GM19043 (cell line): ENCODE measurements around the gene NLGN2.
A peak's percentile ranks its signal among the peaks of the same experiment; 100 is the strongest.
"Not testable (repeated sequence)": the region's sequence is repeated elsewhere in the genome, so short reads cannot be mapped to it uniquely, and the experiment has no call there.

Experiments
- ATAC-seq: cut with Tn5 transposase; IDR thresholded peaks from one replicate; pipeline ENCODE4 v1.9.1; 2021; ENCODE audit warnings: low read depth; ENCODE audit not compliant: unreplicated experiment

NLGN2 gene

DNA sequence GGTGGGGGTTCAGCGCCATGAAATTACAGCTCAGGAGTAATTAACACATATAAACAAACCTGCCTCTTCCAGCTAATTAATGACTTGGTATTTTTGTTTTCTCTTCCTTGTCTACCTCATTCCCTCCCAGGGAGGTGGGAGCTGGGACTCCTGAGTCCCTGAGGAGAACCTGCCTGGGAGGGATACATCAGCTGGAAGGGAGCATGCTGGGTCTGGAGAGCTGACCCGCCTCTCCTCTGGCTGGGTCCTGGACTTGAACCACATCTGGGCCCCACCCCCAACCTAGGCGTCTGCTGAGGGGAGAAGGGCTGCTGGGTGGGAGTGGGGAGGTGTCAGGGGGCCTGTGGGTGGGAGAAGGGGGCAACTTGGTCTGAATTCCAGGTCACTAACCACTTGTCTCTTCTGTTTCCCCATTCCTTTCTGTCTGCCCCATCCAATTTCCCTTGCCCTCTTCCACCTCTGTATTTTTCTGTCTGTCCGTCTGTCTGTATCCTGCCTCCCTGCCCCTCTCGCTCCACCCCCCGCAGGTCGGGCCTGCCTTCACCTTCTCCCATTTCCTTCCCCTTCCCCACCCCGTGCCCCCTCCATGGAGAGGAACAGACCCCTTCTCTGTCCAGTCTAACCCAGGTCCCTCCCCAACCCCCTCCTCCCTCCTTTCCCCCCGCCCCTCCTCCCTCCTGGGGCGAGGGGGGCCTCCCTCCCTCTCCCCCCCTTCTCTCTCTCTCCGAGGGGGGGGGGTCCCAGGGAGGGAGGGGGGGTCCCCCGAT is at the start of gene NLGN2:
NLGN2 (plus strand) TSS at position 361 of the 767 bp plus-strand sequence. CDS start 411 bp downstream, outside the sequence.
- no peak for ATAC-seq

DNA sequence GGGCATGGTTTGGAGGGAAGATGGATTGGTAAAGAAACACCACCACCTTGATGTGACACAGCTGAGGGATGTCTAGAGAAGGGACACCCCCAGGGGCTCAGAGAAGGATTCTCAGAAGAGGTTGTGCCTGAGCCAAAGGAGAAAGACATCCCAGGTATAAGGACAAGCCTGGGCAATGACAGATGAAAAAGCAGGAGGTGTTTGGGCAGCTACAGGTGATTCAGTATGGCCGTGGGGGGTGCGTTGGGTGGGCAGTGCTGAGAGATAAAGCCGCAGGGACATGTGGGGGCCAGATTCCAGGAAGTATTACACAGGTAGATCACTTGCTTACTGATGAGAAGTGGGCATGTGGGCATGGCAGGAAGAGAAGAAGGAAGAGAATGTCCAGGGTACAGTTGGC is 45.7 kb upstream of the NLGN2 start:
- no peak for ATAC-seq

DNA sequence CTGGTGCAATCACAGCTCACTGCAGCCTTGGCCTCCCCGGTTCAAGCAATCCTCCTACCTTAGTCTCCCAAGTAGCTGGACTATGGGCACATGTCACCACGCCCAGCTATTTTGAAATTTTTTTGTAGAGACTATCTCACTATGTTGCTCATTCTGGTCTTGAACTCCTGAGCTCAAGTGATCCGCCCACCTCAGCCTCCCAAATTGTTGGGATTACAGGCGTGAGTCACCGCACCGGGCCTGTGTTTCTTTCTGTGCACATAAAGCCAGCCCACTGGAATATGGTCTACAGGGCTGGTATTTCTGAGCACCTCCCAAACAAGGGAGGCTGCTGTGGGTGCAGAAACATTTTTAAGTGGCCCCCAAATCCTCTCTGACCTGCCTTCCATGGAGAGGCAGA is 44.3 kb upstream of the NLGN2 start:
- no peak for ATAC-seq

DNA sequence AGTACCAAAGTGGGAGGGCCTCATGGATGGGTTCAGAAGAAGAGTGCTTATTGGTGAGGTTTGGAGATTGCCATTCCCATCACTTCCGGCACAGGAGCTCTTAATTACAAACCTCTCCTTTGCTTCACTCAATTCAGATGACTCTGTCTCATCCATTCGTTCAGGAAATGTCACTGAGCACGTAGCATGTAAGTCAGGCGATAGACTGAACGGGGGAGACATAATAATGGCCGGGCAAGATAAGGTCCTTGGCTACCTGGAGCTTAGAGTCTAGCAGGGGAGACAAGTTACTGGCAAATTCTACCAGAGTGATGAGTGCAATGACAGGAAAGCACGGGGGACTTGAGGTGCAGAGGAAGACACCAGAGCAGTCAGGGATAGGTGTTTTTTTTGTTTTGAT is 41.7 kb upstream of the NLGN2 start:
- ATAC-seq: not testable (repeated sequence)

DNA sequence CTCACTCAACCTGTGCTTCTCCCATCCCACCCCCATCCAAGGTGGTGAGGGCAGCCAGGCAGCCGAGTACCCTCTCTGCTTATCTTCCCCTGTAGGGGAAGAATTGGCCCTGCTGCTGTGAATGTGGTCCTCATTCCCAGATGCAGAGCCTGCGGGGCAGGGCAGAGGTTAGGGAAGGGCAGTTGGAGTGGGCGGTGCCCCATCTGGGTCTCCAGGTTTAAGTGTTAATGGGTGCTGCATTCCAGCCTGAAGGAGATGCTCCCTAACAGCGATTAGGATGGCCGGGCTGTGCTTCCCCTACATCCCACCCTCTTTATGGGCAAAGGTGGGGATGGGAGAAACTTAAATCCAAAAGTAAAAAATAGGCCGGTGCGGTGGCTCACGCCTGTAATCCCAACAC is 40.6 kb upstream of the NLGN2 start:
- ATAC-seq: no peak

DNA sequence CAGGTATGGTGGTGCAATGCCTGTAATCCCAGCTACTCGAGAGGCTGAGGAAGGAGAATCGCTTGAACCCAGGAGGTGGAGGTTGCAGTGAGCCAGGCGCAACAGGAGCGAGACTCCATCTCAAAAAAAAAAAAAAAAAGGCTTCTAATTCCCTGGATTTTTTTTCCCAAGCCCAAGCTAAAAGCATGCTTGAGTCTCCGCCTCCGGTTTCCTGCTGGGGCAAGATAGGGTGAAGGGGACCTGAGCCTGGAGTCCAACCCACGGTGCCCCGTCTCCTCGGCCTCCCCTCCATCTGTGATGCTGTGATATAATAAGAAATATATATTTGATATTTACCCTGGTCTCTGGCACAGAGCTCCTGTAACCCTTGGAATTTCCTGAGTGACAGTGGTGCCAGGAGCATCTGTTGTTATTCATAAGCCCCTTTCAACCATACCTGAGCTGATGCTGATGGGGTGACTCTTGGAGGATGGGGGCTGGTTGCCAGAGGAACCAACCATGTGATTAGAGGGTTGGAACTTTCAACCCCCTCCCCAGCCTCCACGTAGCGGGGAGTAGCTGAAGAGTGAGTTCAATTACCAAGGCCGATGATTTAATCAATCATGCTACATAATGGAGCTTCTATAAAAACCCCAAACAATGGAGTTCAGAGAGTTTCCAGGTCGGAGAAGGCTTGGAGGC is 39.6 kb upstream of the NLGN2 start:
- ATAC-seq: no peak

DNA sequence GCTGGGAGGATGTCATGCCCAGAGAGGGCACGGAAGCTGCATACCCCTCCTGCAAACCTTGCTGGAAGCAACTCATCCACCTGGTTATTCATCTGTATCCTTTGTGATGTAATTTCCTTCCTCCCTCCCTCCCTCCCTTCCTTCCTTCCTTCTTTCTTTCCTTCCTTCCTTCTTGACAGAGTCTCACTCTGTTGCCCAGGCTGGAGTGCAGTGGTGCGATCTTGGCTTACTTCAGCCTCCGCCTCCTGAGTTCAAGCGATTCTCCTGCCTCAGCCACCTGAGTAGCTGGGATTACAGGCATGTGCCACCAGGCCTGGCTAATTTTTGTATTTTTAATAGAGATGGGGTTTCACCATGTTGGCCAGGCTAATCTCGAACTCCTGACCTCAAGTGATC is 39.0 kb upstream of the NLGN2 start:
- ATAC-seq: not testable (repeated sequence)

DNA sequence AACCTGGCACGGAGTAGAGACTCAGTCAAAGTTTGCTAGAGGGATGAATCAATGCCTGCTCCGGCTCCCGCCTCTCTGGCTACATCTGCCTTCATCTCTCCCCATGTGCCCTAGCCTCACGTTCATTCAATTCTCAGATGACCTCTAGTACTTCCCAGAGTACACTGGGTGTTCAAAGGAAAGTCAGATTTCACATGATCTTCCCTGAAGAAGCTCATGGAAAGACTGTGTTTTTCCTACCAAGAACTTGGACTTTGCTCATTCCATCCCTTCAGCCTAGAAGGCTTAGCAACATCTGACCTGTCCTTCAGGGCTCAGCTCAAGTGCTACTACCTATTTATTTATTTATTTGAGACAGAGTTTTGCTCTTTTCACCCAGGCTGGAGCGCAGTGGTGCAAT is 37.8 kb upstream of the NLGN2 start:
- no peak for ATAC-seq

DNA sequence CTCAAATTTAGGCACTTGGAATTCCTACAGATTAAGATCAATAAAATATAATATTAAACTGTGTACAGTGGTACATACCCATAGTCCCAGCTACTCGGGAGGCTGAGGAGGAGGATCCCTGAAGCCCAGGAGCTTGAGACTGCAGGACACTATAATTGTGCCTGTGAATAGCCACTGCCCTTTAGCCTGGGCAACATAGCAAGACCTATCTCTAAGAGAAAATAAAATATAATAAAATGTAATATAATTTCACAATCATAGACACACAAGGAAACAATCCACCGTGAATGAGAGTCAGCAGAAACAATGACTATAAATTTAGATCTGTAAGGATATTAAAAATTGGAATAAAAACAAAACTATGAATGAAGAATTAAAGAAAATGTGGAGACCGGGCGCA is 36.8 kb upstream of the NLGN2 start:
- ATAC-seq: no peak

DNA sequence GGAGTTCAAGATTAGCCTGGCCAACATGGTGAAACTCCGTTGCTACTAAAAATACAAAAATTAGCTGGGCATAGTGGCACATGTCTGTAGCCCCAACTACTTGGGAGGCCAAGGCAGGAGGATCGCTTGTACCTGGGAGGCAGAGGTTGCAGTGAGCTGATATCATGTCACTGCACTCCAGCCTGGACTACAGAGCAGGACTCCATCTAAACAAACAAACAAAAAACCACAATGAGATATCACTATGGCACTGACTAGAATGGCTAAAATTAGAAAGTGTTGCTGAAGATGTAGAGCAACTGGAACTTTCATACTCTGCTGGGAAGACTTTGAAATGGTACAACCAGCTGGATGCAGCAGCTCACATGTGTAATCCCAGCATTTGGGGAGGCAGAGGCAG is 33.3 kb upstream of the NLGN2 start:
- no peak for ATAC-seq

DNA sequence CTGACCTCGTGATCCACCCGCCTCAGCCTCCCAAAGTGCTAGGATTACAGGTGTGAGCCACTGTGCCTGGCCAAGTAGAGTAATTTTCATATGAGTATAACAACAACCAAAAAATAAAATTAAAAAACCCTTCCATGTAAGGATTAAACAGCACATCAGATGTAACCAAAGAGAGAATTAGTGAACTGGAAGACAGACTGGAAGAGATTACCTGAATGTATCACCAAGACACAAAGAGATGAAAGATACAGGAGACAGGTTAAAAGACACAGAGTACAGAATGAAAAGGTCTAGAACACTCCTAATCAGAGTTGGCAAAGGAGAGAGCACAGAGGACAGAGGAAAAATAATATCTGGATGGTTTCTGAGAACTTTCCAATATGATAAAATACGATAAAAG is 28.5 kb upstream of the NLGN2 start:
- ATAC-seq: no peak

DNA sequence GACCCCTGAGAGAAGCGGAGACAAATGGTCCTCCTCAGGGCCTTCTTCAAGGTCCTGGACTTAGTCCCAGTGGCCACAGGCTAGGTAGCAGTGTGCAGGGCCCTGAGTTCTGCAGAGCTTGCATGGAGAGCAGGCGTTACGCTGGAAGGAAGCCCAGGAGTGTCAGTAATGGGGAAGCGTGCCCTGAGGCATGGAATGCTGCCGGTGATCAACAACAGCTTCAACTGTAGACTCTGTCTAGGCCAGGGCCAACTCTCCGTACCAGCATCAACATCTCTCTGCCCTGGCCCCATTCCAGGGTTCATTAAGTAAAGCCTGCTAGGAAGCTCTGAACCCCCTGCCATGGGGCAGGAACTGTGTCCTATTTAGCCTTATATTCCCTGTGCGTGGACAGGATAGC is 27.3 kb upstream of the NLGN2 start:
- ATAC-seq: no peak

DNA sequence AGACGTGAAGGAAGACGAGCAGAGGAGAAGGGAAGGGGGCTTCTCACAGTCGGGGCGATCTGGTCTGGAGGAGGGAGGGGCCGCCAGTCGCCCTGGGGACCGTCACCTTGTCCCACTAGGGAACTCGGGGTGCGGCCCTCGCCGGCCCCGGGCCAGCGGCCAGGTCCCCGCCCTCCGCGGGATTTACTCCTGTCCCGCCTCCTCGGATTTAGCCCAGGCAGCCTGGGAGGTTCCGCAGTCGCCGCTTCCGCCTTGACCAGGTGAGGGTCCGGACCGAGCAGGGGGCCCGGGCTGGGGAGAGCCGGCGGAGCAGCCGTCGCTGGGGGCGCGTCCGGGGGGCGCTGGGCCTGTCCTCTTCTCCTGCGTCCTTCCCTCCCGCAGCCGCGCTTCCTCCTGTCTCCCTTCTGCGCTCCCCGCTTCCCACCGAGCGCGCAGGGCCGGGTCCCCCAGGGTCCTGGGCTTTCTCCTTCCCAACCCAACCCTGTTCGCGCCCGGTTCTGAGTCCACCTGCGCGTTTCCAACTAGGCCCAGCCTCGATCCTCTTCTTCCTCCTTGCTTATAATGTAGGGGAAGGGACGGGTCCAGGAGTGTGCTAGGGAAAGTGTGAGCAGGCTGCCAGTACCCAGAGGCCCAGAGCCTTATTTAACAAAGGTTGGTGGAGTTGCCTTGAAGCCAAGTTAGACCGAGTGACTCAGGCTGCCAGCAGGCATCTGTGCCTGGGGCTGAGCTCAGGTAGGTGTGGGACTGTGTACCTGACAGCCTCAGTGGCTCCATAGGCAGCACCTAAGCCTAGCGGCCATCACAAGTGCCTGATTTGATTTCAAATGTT is 26.6 kb upstream of the NLGN2 start, which contains the start of gene TNK1:
TNK1 (plus strand) TSS at position 235 of the 829 bp plus-strand sequence. CDS start 1,838 bp downstream, outside the sequence.
- ATAC-seq: no peak

DNA sequence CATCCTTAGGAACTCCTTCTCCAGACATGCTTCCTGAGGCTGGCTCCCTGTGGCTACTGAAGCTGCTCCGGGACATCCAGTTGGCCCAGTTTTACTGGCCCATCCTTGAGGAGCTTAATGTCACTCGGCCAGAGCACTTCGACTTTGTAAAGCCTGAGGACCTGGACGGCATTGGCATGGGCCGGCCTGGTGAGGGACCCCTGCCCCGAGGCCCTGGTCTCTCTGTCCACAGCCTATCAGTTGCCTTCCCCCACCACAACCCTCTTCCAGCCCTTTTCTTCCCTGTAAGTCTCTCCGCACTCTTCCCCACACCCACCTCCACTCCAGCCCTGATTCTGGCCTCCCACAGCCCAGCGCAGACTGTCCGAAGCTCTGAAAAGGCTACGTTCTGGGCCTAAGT is 24.7 kb upstream of the NLGN2 start:
- ATAC-seq: no peak

DNA sequence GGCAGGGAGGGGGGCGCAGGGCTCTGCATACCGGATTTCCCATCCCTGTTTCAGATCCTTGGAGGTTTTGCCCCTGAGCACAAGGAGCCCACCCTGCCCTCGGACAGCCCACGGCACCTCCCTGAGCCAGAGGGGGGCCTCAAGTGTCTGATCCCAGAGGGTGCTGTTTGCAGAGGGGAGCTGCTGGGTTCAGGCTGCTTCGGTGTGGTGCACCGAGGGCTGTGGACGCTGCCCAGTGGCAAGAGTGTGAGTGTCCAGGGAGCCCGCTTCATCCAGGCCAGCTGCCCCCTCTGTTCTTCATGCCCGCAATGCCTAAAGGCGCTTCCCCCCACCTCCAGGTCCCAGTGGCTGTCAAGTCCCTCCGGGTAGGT is 24.3 kb upstream of the NLGN2 start:
- no peak for ATAC-seq

DNA sequence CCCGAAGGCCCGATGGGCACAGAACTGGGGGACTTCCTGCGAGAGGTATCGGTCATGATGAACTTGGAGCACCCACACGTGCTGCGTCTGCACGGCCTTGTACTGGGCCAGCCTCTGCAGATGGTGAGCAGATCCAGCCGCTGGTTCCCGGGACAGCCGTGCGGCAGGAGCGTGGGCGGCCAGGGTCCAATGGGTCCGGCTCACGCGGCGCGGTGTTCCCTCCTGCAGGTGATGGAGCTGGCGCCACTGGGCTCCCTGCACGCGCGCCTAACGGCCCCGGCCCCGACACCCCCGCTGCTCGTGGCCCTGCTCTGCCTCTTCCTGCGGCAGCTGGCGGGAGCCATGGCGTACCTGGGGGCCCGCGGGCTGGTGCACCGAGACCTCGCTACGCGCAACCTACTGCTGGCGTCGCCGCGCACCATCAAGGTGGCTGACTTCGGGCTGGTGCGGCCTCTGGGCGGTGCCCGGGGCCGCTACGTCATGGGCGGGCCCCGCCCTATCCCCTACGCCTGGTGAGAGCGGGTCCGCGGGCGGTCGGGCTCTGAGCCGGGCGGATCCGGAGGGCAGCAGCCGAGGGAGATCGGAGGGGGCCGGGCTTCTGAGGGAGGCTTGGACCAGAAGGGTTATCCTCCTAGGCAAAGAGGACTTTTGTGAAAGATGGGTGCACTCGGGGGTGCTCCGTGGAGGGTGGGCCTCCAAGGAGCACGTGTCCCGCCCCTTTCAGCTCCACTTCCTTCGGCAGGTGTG is 23.7 kb upstream of the NLGN2 start:
- ATAC-seq: peak; percentile 51

DNA sequence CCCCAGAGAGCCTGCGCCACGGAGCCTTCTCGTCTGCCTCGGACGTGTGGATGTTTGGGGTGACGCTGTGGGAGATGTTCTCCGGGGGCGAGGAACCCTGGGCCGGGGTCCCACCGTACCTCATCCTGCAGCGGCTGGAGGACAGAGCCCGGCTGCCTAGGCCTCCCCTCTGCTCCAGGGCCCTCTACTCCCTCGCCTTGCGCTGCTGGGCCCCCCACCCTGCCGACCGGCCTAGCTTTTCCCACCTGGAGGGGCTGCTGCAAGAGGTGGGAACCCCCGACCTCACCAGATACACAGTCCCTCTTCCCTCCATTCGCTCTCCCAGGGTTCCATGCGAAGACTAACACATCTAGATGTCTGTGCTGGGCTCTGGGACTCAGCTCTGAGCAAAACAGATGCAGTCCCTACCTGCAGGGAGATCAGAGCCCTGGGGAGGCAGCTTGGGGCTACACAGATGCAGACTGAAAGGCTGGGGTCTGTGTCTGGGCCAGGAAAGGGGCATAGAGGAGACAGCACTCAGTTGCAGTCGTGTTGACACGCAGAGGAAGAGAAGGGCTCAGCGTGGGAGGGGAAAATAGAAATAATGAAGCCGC is 23.1 kb upstream of the NLGN2 start:
- no peak for ATAC-seq

DNA sequence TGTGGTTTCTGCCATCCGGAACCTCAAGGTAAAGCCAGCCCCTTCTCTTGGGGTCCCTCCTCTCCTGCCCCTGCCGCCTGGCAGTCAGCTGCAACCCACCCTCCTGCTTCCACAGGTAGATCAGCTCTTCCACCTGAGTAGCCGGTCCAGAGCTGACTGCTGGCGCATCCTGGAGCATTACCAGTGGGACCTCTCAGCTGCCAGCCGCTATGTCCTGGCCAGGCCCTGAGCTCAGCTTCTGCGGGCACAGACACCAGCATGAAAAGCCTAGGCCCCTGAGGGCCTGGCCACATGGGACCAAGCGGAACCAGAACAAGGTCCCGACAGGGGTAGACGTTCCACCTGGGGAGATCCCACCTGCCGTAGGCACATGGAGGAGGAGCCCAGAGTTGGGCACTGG is 18.8 kb upstream of the NLGN2 start:
- ATAC-seq: no peak

DNA sequence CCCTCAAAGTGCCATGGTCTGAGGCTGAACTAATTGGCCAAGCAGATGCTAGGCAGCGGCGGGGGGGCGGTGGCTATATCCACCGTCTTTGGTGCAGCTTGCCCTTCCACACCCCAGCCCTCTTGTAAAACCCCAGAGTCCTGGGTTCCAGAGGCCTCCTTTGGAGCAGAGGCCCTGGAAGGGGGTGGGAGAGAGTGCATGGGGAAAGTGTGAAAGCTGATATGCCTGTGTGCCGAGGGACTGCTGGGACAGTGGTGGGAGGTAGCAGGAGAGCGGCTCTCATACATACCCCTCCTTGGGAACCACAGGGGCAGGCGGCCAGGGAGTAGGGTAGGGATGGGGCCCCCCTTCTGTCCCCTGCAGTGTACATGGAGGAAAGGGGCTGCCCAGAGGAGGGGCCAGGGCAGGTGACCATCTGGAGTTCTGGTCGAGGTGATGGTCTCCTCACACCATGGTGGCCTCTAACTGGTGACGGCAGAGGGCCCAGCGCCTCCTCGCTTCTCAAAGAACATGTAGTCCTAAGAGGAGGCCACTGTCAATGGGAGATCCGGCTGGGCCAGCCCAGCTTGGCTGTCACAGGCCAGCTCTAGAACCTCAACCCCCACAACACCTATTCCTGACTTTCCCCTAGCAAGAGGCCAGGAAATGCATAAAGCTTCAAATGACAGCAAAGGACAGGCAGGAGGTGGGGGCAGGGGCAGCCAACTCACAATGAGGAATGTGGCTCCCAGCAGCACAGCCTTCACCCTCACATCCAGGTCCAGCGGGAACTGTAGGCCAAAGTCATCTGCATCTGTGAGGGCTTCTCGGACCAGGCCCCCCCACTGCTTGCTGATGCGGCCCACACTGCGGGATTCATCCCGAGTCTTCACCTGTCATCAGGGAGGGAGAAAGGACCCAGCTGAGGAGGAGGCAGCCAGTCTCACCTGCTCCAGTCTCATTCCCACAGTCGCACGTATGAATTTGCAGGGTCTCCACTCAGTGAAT is 17.4 kb upstream of the NLGN2 start:
- ATAC-seq: no peak
